K562 (cell line): Measurements from ENCODE around the gene ETS1. TPM values are rescaled to one million over a fixed set of nuclear protein-coding genes. Genes with fewer than 3 reads are reported as not detected.

Experiments used
- ATAC-seq: fragments of 200-7000 bp; cut with Tn5 transposase; 3 replicates; pipeline ENCODE4 v1.9.1; 2020; ENCODE audit warnings: moderate library complexity
- BruUV-seq: library from RNA; stranded (reverse); fragments of 400-500 nt; replicated peaks from 2 replicates; lab custom pipeline; 2021; lab: Mats Ljungman, UMichigan
- CTCF ChIA-PET: fragments of 300-600 bp; formaldehyde crosslinking; extraction: SDS; loops from one replicate; lab custom pipeline; 2021; ENCODE audit warnings: low intra/inter-chr PET ratio; lab: Yijun Ruan, JAX
- POLR2A ChIA-PET: fragments of 300-600, 350-650 bp; sonication (Branson Sonifier 250); formaldehyde crosslinking; extraction: SDS; loops from one replicate; lab custom pipeline; 2021; ENCODE audit warnings: antibody characterized with exemption, inconsistent platforms; lab: Yijun Ruan, JAX
- DNase-seq, 4 experiments: peaks; one replicate each; pipeline versions ENCODE4 v3.0.0 to v3.0.0-alpha.2; 2011 to 2018; ENCODE audit warnings: low spot score in 3 of 4, mixed read lengths in 3 of 4; ENCODE audit errors: extremely low read depth in 1 of 4
- FAIRE-seq: peaks from 2 replicates; lab custom pipeline; 2011; peaks lifted over from hg19 to GRCh38; lab: Jason Lieb, UNC
- H2AFZ ChIP-seq: 2 replicates; pipeline ENCODE4 v1.6.0; 2011; ENCODE audit warnings: low read depth, low read length, control low read depth, inconsistent platforms
- H3K27ac ChIP-seq: fragments of 200-600 bp; 3 replicates; pipeline ENCODE4 v1.8.0; 2011; ENCODE audit warnings: low read depth, mild to moderate bottlenecking, control low read depth, inconsistent platforms, low read length, moderate library complexity, mixed read lengths; ENCODE audit errors: extremely low read depth
- H3K27me3 ChIP-seq, 2 experiments: fragments of 300-600 bp in 1 of 2; 2 replicates in 1 of 2; 3 replicates in 1 of 2; pipeline versions ENCODE4 v1.6.0 to v1.8.0; 2011; ENCODE audit warnings: inconsistent platforms in 2 of 2, low read length in 2 of 2, mild to moderate bottlenecking in 1 of 2, mixed read lengths in 1 of 2, moderate library complexity in 1 of 2; ENCODE audit not compliant: control insufficient read depth in 2 of 2, insufficient read depth in 2 of 2
- H3K36me3 ChIP-seq: fragments of 300-600 bp; 3 replicates; pipeline ENCODE4 v1.8.0; 2011; ENCODE audit warnings: mild to moderate bottlenecking, low read length, inconsistent platforms; ENCODE audit not compliant: control insufficient read depth, insufficient read depth
- H3K4me1 ChIP-seq, 2 experiments: fragments of 200-600 bp in 1 of 2; replicated peaks in 1 of 2; 2 replicates in 1 of 2; 3 replicates in 1 of 2; pipeline versions ENCODE4 v1.5.1 to v1.8.0; 2011; ENCODE audit warnings: inconsistent platforms in 2 of 2, low read length in 2 of 2, mild to moderate bottlenecking in 1 of 2, mixed read lengths in 1 of 2, moderate library complexity in 1 of 2; ENCODE audit not compliant: control insufficient read depth in 2 of 2, insufficient read depth in 2 of 2
- H3K4me2 ChIP-seq: 2 replicates; pipeline ENCODE4 v1.6.1; 2011; ENCODE audit warnings: low read length, control low read depth, inconsistent platforms, mixed read lengths; ENCODE audit not compliant: insufficient read depth
- H3K4me3 ChIP-seq: fragments of 200-600 bp; sonication (generic), shearing (Covaris generic); 2 replicates; pipeline ENCODE4 v1.5.1; 2016; ENCODE audit warnings: control low read depth, inconsistent platforms
- H3K79me2 ChIP-seq: fragments of 200-600 bp; 3 replicates; pipeline ENCODE4 v1.8.0; 2011; ENCODE audit warnings: low read length, inconsistent platforms; ENCODE audit not compliant: control insufficient read depth, insufficient read depth
- H3K9ac ChIP-seq, 2 experiments: 2 replicates each; pipeline versions ENCODE4 v1.6.0 to v1.6.1; 2011; ENCODE audit warnings: low read depth in 2 of 2, low read length in 2 of 2, control low read depth in 1 of 2, inconsistent platforms in 1 of 2, mild to moderate bottlenecking in 1 of 2, mixed read lengths in 1 of 2; ENCODE audit not compliant: insufficient read depth in 1 of 2
- H3K9me1 ChIP-seq: one replicate; pipeline ENCODE4 v1.6.0; 2011; ENCODE audit warnings: inconsistent platforms, mild to moderate bottlenecking, low read length, moderate library complexity; ENCODE audit not compliant: control insufficient read depth, insufficient read depth
- H3K9me3 ChIP-seq: replicated peaks from 2 replicates; pipeline ENCODE4 v1.5.1; 2011; ENCODE audit warnings: low read depth, low read length, inconsistent platforms; ENCODE audit not compliant: control insufficient read depth, insufficient read depth
- H4K20me1 ChIP-seq: replicated peaks from 2 replicates; pipeline ENCODE4 v1.6.1; 2011; ENCODE audit warnings: low read length, inconsistent platforms, mixed read lengths; ENCODE audit not compliant: control insufficient read depth, insufficient read depth
- HIVEP1 ChIP-seq: fragments of 250-450 bp; sonication (Bioruptor Pico); IDR thresholded peaks from 2 replicates; pipeline ENCODE4 v1.4.0; 2020; ENCODE audit warnings: mild to moderate bottlenecking
- OTX1 ChIP-seq: fragments of 450-650 bp; formaldehyde crosslinking; IDR thresholded peaks from 2 replicates; pipeline ENCODE4 v1.4.0; 2022; ENCODE audit warnings: mild to moderate bottlenecking
- THRB ChIP-seq: fragments of 450-650 bp; formaldehyde crosslinking; conservative IDR thresholded peaks from 2 replicates; pipeline ENCODE4 v1.4.0; 2022; ENCODE audit warnings: mild to moderate bottlenecking, missing genetic modification characterization
- ZNF311 ChIP-seq: fragments of 250-450 bp; sonication (Bioruptor Pico); IDR thresholded peaks from 2 replicates; pipeline ENCODE4 v1.4.0; 2020; ENCODE audit warnings: mild to moderate bottlenecking, moderate library complexity
- ZNF644 ChIP-seq: fragments of 200-800 bp; sonication (Bioruptor generic); IDR thresholded peaks from 2 replicates; pipeline ENCODE4 v1.6.1; 2016; ENCODE audit warnings: low read depth, missing genetic modification characterization, missing compliant biosample characterization
- ZNF76 ChIP-seq: fragments of 250-450 bp; sonication (Bioruptor Pico); IDR thresholded peaks from 2 replicates; pipeline ENCODE4 v1.4.0; 2020; ENCODE audit warnings: mild to moderate bottlenecking, moderate library complexity, borderline replicate concordance
- WGBS: fragments of 100-300 bp; shearing (Covaris generic); methylation state at CpG from one replicate; pipeline ENCODE4 v1.1.6; 2016; ENCODE audit warnings: low coverage, mixed read lengths; ENCODE audit not compliant: insufficient coverage; ENCODE audit errors: missing lambda C conversion rate; 5-methylcytosine and 5-hydroxymethylcytosine counted together
- in situ Hi-C: fragments of 300-500 bp; cut with MboI; formaldehyde crosslinking; loops from 4 replicates; pipeline ENCODE4 v1.15.0; 2018; ENCODE audit warnings: inconsistent platforms, mixed read lengths
- intact Hi-C: fragments of 100-400 bp; cut with micrococcal nuclease; formaldehyde crosslinking; loops from 2 replicates; pipeline ENCODE4 v1.14.2; 2022
- polyA plus RNA-seq, 8 experiments: library from polyadenylated mRNA; depleted of rRNA in 4 of 8; stranded (reverse) in 5 of 8; unstranded in 3 of 8; fragments of >200 nt; fragmentation: Nextera tagmentation in 2 of 8; fragmentation: Illumina TruSeq in 1 of 8; extraction: Ambion mirVana in 2 of 8; extraction: Trizol in 1 of 8; gene quantifications; 2 replicates each; pipeline versions ENCODE4 v1.2.1 to v1.2.3, GENCODE V29; 2011 to 2014; ENCODE audit warnings: inconsistent platforms in 1 of 8, missing spikeins in 1 of 8
- total RNA-seq, 7 experiments: library from RNA; depleted of rRNA in 6 of 7; stranded (reverse); fragments of >200 nt in 6 of 7; fragmentation: Illumina TruSeq in 2 of 7; extraction: Trizol in 2 of 7; gene quantifications; 2 replicates each; pipeline versions ENCODE4 v1.2.1 to v1.2.3, GENCODE V29; 2011 to 2021; ENCODE audit warnings: low replicate concordance in 1 of 7
- TF ChIP-seq, protein P1 (sequence below): IDR thresholded peaks from 2 replicates; pipeline ENCODE4 v1.6.1; 2016; ENCODE audit warnings: missing genetic modification characterization, missing compliant biosample characterization
- TF ChIP-seq, protein P2 (sequence below): fragments of 250-450 bp; sonication (Bioruptor Pico); IDR thresholded peaks from 2 replicates; pipeline ENCODE4 v1.8.0; 2022; ENCODE audit warnings: moderate library complexity, mild to moderate bottlenecking, inconsistent platforms
- TF ChIP-seq, protein P3 (sequence below): fragments of 250-450 bp; sonication (Bioruptor Pico); IDR thresholded peaks from 2 replicates; pipeline ENCODE4 v1.5.1; 2021; ENCODE audit warnings: mild to moderate bottlenecking

ETS1 gene
- total and polyA plus RNA-seq, 9 of the 15 experiments (the other 6 are each of a cell fraction or from before 2014, with no cell fraction given), result 0.04 to 1.4 (median 0.23) TPM

DNA sequence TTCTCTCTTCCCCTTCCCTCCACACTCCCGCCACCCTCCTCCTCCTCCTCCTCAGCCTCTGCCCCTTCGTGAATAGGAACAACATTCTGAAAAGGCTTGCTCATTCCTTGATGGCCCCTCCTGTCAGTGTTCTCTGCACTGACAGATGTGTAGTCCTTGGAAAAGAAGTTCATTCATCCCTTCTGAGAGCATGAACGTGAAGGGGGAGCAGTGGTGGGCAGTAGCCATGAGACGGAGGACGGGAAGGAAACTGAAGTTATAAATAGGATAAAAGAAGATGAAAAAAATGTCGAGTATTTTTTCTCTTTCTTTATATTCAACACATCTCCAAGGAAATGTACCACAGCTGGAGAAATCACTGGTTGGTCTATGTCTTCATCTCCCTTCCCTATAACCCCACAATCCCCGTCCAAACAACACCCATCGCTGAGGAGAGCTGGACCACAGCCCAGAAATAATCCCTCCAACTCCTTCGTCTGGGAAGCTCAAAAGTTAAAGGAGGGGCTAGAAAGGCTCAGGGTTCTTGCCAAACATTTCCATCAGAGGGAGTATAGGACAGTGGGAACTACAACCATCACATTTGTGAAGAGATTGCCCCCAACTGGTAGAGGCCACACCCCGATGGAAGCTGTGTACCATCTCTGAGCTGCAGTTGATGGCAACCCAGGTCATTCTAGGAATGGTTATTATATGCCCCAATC is 33.5 kb downstream of the ETS1 start (continued):
- TF ChIP-seq, protein P1, sequence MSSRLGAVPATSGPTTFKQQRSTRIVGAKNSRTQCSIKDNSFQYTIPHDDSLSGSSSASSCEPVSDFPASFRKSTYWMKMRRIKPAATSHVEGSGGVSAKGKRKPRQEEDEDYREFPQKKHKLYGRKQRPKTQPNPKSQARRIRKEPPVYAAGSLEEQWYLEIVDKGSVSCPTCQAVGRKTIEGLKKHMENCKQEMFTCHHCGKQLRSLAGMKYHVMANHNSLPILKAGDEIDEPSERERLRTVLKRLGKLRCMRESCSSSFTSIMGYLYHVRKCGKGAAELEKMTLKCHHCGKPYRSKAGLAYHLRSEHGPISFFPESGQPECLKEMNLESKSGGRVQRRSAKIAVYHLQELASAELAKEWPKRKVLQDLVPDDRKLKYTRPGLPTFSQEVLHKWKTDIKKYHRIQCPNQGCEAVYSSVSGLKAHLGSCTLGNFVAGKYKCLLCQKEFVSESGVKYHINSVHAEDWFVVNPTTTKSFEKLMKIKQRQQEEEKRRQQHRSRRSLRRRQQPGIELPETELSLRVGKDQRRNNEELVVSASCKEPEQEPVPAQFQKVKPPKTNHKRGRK, result peak; percentile 79
- TF ChIP-seq, all 486 proteins: peak for 5

DNA sequence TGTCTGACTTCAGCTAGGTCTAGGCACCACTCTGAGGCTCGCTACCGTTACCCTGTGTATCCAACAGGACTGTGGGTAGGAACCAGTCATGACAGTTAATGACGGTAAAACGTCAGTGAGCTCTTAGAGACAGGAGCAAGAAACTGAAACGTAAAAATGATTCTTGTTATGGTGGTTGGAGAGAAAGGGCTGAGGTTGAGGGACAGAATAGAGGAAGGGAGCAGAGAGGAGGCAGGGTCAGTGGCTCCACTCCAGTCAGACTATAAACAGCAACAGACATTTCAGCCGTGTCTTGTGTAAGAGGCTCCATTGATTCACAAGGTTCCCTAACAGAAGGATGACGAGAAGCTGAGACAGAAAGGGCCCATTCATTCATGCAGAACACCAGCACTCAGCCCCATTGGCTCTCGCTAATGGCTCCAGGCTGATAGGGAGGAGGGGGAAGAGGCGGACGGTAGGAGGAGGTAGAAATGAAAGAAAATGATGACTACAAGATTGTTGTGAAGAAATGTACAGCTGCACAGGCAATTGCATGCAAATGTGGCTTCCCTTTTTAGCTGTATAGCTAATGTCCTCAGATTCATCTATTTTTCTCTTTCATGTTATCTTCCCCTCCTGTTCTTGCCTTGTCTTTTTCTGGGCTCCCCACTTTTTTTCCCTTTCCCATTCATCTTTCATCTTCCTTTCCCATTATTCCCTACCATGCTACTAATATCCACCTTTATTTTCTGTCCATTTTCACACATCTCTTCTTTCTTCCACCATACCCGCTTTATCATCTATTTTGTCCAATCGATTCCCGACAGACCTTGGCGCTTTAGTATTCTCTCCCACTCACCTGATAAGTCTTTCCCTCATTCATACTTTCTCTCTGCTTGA is 34.3 kb downstream of the ETS1 start:
- Histone ChIP-seq H3K27me3 (peaks cover 0 to 8% of the 10 kb centered on the region in 2 experiments; a peak in 2 of 5 replicates), H4K20me1 (no peaks in the 10 kb centered on the region), H3K36me3 (no peaks in the 10 kb centered on the region), H3K9ac (no peak overlapping the region), H3K79me2 (no peaks in the 10 kb centered on the region), H3K9me3 (no peaks in the 10 kb centered on the region), H3K9me1 (no peaks in the 10 kb centered on the region), H2AFZ (no peak overlapping the region), H3K4me3 (no peak overlapping the region), H3K27ac (no peak overlapping the region), H3K4me2 (no peak overlapping the region), H3K4me1 (peaks cover 0 to 4% of the 10 kb centered on the region in 2 experiments; a peak in 3 of 5 replicates)
- WGBS, result 3% methylated on average over 12 of the region's 14 CpGs
- no TSS peak for BruUV-seq
- DNase-seq (no peak), FAIRE-seq (no peak), ATAC-seq (no peak)
- TF ChIP-seq OTX1 (CRISPR knock-in tag) (0 out of 2 replicates have a peak, but pooled peaks have one; percentile 31), HIVEP1 (CRISPR knock-in tag) (0 out of 2 replicates have a peak, but pooled peaks have one; percentile 52), ZNF644 (no peak), ZNF76 (CRISPR knock-in tag) (0 out of 2 replicates have a peak, but pooled peaks have one; percentile 24), THRB (CRISPR knock-in tag) (0 out of 2 replicates have a peak, but pooled peaks have one; percentile 39), ZNF311 (peak; percentile 43)
- TF ChIP-seq, protein P2, sequence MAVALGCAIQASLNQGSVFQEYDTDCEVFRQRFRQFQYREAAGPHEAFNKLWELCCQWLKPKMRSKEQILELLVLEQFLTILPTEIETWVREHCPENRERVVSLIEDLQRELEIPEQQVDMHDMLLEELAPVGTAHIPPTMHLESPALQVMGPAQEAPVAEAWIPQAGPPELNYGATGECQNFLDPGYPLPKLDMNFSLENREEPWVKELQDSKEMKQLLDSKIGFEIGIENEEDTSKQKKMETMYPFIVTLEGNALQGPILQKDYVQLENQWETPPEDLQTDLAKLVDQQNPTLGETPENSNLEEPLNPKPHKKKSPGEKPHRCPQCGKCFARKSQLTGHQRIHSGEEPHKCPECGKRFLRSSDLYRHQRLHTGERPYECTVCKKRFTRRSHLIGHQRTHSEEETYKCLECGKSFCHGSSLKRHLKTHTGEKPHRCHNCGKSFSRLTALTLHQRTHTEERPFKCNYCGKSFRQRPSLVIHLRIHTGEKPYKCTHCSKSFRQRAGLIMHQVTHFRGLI (CRISPR knock-in tag), result 0 out of 2 replicates have a peak, but pooled peaks have one; percentile 27
- TF ChIP-seq, protein P3, sequence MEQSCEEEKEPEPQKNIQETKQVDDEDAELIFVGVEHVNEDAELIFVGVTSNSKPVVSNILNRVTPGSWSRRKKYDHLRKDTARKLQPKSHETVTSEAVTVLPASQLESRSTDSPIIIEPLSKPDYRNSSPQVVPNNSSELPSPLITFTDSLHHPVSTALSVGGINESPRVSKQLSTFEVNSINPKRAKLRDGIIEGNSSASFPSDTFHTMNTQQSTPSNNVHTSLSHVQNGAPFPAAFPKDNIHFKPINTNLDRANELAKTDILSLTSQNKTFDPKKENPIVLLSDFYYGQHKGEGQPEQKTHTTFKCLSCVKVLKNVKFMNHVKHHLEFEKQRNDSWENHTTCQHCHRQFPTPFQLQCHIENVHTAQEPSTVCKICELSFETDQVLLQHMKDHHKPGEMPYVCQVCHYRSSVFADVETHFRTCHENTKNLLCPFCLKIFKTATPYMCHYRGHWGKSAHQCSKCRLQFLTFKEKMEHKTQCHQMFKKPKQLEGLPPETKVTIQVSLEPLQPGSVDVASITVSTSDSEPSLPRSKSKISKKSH, result no peak
- ChIA-PET POLR2A (interaction anchor here (0.7 kb wide), 2 partner anchors 8 to 10 kb away, joined by 3 read pairs; no protein-coding TSS in a partner anchor), CTCF (interaction anchor here (0.7 kb wide), 1 partner anchor 10 kb away, joined by 3 read pairs; no protein-coding TSS in a partner anchor)
- intact Hi-C loops, result no loop called here
- in situ Hi-C loops, result no loop called here
